Daoy (cell line): ENCODE results near the gene ALG8. TPM values are rescaled to one million over a fixed set of nuclear protein-coding genes. Genes with fewer than 3 reads are reported as not detected.
"Not testable (repeated sequence)": the region's sequence is repeated elsewhere in the genome, so short reads cannot be mapped to it uniquely, and the experiment has no call there.

ENCODE experiments used
- DNase-seq: peaks from one replicate; pipeline ENCODE4 v3.0.0-alpha.2; 2015; ENCODE audit warnings: low read depth
- total RNA-seq: library from RNA; depleted of rRNA; stranded (reverse); fragments of >200 nt; shearing (Covaris generic); gene quantifications from 2 replicates; pipeline ENCODE4 v1.2.3, GENCODE V29; 2014

Gene ALG8
- total RNA-seq, 1 experiment from 2014 or later: 87.4 TPM

DNA sequence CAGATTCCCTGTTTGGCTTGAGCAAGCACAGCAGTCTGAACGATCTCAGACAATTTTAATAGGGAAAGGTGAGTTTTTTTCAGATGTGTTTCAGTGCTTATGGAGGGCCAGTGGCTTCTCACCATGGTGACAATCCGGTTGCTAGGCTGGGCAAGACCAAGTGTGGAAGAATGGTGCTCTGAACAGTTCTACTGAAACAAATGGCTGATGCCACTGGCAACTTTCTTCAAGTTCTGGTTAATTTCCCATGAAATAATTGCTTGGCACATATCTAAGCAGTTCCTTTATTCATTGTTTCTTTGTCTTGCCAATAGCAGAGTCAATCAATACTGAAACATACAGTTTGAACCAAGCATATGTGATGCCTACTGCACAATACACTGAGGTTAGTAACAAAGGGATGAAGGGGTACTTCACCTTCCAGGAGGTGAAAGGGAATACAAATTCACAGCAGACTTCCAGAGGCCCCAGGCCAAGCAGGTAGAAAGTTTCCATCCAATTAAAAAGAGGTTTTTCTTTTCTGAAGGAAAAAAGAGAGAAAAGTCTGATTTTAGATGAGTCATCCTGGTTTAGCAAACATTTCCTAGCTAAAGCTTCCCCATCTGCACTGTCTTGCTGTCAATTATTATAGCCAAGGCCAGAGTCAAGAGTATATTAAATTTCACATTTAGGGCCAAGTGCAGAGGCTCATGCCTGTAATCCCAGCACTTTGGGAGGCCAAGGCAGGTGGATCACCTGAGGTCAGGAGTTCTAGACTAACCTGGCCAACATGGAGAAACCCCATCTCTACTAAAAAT lies 38.6 kb downstream of the ALG8 start:
- no peak for DNase-seq

DNA sequence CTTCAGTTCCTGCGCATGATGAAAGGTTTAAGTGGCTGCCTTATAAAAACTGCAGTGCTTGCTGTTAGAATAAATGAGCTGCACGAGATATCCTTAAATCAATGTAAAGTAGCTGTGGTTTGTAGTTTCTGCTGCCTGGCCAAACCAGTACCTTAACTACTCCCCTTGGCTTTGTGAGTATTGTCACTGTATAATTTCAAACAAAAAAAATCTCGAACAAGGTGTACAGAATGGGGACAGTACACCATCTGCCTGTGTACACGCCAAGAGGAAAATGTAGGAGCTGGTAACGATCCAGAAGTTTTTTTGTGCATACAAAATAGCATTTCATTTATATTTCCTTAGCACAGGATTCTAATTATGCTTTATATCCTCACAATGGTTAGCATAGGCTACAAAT lies 39.2 kb downstream of the ALG8 start:
- no peak for DNase-seq

DNA sequence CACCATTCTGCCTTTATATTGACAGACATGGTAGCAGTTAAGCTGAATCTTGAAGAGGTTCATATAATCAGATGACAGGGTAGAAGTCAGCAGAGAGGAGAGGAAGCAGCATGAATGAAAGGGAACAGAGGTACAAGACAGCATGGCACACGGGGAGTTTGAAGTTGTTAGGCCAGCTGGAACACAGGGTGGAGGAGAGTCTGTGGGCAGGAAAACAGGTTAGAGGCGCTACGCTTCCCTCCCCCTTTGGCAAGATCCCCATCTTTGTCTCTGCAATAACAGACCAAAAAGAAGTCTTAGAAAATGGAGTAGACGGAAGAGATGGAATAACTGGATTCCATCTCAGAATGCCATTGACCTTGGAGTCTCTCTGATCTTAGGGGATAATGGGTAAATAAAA lies 39.8 kb downstream of the ALG8 start:
- DNase-seq: no peak

DNA sequence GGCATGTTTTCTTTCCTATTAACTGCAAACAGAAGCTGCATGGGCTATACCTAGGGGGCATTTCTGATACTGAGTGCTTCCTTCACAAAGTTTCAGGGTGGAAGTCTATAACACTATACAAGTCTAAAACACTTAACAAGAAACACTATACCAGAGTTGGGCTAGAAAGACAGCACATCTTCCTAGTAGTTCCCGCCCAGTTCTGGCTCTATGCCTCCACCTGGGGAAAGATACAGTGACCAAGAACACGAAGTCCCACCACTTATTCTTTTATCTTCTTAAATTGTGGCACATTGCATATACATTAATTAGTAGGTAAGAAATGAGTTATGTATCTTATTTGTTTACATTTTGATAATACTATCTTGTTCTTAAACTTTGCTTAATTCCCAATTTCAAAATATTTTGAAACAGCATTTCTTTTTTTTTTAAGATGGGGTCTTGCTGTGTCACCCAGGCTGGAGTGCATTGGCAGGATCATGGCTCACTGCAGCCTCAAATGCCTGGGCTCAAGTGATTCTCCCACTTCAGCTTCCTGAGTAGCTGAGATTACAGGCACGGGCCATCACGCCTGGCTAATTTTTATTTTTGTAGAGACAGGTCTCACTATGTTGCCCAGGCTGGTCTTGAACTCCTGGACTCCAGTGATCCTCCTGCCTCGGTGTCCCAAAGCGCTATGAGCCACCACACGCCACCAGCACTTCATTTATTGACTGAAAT lies 41.6 kb downstream of the ALG8 start:
- no peak for DNase-seq

DNA sequence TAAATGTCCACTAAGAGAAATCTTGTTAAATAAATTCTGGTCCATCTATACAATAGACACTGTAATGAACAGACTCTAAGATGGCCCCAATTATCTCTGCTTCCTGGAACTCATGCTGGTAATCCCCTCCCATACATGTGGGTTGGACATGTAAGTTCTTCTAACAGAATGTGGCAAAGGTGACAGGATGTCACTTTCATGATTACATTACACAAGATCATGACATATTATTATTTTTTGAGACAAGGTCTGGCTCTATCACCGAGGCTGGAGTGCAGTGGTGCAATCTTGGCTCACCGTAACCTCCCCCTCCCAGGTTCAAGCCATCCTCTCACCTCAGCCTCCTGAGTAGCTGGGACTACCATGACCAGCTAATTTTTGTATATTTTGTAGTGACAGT lies 45.2 kb downstream of the ALG8 start:
- no peak for DNase-seq

DNA sequence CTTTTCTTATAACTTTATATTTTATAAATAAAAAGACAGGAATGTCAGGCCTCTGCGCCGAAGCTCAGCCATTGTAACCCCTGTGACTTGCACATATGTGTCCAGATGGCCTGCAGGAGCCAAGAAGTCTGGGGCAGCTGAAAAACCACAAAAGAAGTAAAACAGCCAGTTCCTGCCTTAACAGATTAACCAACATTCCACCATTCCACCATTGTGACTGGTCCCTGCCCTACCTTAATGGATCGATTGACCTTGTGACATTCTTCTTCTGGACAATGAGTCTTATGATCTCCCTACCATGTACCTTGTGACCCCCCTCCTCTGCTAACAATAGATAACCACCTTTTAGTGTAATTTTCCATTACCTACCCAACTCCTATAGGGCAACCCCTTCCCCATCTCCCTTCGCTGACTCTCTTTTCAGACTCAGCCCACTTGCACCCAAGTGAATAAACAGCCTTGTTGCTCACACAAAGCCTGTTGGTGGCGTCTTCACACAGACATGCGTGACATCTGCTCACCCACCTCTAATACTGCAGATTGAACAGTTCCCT lies 52.8 kb downstream of the ALG8 start:
- not testable (repeated sequence) for DNase-seq

DNA sequence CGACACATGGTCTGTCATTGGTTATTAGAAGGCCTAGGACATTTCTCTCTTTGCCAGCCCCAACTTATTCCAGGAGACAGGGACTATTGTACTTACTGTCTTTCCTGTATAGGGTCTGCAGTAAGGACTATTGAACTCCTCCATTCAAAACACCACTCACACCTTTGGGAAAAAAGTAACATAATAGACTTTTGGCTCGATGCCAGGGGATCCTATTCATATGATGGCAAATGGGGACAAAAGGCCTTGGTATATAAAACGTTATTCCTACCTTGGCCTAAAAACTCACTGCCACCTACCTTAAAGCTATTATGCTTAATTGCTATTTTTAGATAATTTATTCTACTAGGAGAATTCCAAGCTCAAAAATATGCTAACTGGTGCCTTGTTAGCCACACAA lies 53.5 kb downstream of the ALG8 start:
- DNase-seq: no peak

DNA sequence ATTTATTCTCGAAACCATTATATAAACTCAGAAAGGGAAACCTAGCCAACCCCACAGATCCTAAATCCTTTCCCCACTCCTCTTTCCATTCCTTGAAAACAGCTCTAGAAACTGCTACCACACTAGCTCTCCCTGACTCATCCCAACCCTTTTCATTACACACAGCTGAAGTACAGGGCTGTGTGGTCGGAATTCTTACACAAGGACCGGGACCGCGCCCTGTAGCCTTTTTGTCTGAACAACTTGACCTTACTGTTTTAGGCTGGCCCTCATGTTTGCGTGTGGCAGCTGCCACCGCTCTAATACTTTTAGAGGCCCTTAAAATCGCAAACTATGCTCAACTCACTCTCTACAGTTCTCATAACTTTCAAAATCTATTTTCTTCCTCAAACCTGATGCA lies 54.9 kb downstream of the ALG8 start:
- DNase-seq: not testable (repeated sequence)

DNA sequence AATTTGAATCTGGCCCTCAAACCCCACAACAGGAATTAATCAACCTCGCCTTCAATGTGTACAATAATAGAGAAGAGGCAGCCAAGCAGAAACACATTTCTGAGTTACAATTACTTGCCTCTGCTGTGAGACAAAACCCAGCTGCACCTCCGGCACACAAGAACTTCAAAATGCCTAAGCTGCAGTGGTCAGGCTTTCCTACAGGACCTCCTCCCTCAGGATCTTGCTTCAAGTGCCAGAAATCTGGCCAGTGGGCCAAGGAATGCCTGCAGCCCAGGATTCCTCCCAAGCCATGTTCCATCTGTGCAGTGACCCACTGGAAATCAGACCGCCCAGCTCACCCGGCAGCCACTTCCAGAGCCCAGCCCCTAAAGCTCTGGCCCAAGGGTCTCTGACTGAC lies 56.4 kb downstream of the ALG8 start:
- no peak for DNase-seq

DNA sequence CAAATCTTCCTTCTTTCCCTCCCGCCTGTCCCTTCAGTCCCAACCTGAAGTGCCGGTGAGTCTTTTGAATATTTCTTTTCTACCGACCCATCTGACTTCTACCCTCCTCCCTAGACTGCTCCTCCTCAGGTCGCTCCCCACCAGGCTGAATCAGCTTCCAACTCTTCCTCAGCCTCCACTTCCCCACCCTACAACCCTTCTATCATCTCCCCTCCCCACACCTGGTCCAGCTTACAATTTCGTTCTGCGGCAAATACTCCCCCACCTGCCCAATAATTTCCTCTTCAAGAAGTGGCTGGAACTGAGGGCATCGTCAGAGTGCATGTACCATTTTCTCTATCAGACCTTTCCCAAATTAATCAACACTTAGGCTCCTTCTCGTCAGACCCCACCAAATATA lies 57.3 kb downstream of the ALG8 start:
- DNase-seq: no peak

DNA sequence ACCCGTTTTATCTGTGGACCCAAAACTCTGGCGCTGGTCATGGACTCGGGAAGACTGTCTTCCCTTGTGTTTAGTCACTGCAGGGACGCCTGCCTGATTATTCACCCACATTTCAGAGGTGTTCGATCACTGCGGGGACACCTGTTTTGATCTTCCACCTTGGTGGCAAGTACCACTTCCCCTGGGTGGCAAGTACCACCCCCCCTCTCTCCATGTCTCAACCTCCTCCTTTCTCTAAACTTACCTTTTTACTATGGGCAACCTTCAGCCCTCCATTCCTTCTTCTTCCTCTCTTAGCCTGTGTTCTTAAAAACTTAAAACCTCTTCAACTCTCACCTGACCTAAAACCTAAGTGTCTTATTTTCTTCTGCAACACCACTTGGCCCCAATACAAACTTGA lies 57.8 kb downstream of the ALG8 start:
- no peak for DNase-seq

DNA sequence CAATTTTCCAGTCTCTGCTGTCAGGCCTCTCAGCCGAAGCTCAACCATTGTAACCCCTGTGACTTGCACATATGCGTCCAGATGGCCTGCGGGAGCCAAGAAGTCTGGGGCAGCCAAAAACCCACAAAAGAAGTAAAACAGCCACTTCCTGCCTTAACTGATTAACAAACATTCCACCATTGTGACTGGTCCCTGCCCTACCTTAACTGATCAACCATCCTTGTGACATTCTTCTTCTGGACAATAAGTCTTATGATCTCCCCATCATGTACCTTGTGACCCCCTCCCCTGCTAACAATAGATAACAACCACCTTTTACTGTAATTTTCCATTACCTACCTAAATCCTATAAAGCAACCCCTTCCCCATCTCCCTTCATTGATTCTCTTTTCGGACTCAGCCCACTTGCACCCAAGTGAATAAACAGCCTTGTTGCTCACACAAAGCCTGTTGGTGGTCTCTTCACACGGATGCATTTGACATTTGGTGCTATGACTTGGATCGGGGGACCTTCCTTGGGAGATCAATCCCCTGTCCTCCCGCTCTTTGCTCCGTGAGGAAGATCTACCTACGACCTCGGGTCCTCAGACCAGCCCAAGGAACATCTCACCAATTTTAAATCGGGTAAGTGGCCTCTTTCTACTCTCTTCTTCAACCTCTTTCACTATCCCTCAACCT lies 58.5 kb downstream of the ALG8 start:
- DNase-seq: peak; percentile 49

DNA sequence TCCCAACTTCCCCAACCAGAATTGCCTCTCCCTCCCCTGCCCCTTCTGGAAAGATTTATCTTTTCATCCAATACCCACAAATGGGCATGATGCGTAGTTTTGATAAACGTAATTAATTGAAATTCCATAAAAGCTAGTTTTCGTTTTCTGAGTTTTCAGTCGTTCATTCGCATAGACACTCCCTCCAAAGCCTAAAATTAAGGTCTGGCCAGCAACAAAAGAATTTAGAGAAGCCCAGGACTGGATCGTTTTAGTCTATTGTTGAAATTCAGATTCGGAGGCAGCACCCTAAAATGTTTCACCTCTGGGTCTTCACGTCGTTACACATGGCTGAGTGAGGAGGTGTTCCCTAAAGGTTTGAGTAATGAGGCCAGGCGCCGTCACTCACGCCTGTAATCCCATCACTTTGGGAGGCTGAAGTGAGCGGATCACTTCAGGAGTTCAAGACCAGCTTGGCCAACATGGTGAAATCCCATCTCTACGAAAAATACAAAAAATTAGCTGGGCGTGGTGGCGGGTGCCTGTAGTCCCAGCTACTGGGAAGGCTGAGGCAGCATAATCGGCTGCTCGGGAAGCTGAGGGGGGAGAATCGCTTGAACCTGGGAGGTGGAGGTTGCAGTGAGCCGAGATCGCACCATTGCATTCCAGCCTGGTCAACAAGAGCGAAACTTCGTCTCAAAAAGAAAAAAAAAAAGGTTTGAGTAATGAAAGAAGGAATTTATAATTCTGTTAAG lies 59.2 kb downstream of the ALG8 start:
- DNase-seq: peak; percentile 10

DNA sequence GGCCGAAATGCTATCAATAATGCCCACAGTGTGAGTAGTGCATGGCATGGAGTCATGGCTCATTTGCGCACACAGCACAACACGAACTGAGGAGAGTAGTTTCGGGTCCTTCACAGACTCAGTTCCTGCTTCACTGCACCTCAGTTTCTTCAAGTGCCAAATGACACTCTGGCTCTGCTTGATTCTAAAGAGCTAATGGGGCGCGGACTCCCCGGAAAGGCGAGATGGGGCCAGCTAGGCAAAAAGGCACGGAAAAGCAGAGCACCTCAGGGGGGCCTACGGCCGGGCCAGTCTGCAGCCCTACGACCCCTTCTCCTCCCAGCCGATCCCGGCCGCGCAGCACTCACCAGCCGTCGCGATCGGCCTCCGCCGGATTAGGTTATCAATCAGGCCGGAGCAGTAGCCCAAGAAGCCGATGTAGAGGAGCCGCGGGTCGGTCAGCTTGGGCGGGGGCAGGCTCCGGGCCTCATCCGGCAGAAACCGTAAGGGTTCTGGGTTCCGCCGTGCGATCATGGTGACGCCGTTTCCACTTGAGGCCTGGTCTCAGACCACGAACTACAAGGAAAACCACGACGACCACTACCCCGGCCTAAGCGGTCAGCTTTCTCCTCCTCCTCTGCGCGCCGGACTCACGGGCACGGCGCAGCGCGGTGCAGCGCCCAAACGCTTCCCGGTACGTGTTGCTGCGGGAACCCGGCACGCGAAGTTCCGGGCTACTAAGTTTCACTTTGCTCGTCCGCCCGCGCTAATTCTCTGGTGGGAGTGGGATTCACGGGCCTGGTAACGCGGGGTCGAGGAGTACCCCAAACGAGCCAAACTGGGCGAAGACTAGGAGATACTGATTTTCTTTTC lies 60.0 kb downstream of the ALG8 start, which contains the start of gene NDUFC2:
Gene NDUFC2 (minus strand): TSS at position 631 of the 852 bp plus-strand sequence. CDS start 118 bp downstream, at position 513.
- DNase-seq: peak; percentile 82

DNA sequence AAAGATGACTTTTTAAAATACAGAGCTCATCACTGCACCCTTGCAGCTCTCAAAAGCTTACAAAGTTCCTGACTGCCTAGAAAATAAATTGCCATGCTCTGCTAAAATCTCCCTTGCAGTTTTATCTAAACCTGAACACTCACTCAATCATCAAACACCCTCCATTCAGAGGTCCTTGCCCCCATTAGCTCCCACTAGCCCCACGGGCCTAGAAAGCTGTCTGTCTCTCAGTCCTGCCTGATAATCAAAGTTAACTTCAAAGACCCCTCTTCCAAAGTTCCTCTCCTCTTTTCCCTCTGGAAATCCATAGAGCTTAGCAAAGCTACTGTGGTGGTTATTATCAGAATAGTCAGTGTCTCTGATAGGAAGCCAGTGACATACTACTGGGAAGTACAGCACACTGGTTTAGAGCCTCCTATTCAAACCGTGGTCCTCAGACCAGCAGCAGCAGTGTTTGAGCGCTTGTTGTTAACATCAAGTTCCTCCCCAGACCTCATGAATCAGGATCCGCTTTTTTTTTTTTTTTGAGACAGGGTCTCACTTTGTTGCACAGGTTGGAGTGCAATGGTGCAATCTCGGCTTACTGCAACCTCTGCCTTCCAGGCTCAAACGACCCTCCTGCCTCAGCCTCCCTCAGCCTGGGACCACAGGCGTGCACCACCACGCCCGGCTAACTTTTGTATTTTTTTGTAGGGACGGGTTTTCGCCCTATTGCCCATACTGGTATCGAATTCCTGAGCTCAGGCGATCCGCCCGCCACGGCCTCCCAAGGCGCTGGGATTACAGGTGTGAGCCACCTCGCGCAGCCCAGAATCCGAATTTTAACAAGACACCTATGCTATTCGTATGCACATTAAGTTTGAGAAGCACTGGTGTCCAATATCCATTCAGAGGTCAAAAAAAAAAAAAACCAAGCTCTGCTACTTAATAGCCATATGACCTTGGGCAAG lies 60.9 kb downstream of the ALG8 start:
- no peak for DNase-seq

DNA sequence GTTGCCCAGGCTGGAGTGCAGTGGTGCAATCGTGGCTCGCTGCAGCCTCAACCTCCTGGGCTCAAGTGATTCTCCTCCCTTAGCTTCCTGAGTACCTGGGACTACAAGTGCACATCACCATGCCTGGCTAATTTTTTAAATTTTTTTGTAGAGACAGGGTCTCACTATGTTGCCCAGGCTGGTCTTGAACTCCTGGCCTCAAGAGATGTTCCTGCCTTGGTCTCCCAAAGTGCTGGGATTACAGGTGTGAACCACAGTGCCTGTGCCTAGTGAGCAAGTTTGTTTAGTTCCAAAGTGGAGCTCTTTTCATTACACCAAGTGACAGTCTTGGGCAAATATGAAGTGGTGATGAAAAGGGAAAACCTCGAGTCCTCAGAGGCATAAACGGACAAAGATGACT lies 61.8 kb downstream of the ALG8 start:
- not testable (repeated sequence) for DNase-seq

DNA sequence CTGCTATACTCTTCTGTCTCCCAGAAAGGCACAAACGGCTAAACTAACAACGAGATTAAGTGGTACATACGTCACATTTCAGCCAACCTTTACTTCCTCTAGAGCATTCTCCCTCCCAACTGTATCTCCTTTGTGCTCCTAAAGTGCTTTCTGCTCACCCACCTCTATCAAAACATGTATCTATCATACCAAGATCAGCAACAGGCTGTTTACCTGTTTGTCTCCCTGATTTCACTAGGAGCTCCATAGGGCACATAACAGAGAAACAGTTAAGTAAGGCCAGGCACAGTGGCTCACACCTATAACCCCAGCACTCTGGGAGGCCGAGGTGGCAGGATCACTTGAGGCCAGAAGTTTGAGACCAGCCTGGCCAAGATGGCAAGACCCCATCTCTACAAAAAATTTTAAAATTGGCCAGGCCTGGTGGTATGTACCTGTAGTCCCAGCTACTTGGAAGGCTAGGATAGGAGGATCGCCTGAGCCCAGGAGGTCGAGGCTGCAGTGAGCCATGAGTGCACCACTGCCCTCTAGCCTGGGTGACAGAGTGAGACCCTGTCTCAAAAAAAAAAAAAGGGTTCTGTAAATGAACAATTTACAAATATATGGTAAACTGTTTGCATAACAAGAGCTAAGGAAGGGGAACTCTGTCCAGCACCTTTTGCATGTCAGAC lies 62.6 kb downstream of the ALG8 start:
- DNase-seq: no peak

DNA sequence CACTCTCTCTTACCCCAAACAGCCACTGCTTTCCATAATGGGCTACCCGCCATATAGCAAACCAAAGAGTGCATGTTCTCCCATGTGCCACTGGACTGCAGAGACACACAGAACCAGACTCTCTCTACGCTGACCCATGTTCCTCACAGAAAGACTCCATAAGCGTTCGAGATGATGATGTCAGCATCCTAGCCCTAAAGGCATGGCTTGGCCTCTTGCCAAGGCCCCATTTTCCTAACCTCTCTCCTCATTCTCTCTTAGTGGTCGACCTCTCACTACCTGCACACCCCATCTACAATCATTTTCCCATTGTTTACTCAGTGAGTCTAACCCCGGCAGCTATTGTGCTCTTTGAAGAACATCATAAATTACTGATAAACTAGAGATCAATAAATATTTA lies 64.7 kb downstream of the ALG8 start:
- peak; percentile 45 for DNase-seq

DNA sequence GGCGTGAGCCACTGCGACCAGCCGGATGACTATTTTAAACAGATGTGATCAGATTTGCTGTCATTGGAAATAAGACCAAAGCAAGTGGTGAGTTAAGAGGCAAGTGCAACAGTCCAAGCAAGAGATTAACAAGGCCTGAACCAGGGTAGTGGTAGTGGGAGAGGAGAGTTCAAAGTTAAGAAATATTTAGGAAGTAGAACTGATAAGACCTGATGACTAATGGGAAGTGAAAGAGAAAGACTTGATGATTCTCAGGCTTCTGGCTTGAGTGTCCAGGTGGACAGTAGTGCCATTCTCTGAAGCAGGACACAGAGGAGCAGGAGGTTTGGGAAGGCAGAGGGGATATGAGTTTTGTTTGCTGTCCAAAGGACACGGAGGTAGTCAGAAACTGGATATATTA lies 67.0 kb downstream of the ALG8 start:
- DNase-seq: no peak
